Mesodermal cell (in vitro differentiated cells): ENCODE measurements around the gene GSTM2.

Experiments
- H3K27ac ChIP-seq: 2 replicates; pipeline ENCODE4 v1.7.0; 2013; ENCODE audit warnings: mild to moderate bottlenecking, low read depth, low read length, moderate library complexity; ENCODE audit not compliant: severe bottlenecking
- H3K36me3 ChIP-seq: 2 replicates; pipeline ENCODE4 v1.7.1; 2013; ENCODE audit warnings: mild to moderate bottlenecking, low read length, moderate library complexity; ENCODE audit not compliant: control insufficient read depth, insufficient read depth
- H3K4me1 ChIP-seq: one replicate; pipeline ENCODE4 v1.7.1; 2013; ENCODE audit warnings: mild to moderate bottlenecking, low read length; ENCODE audit not compliant: insufficient read depth, control insufficient read depth, poor library complexity, severe bottlenecking
- H3K4me3 ChIP-seq: 2 replicates; pipeline ENCODE4 v1.7.0; 2013; ENCODE audit warnings: low read length, control low read depth, mild to moderate bottlenecking; ENCODE audit not compliant: insufficient read depth, poor library complexity, severe bottlenecking; ENCODE audit errors: extremely low read depth
- H3K9me3 ChIP-seq: 2 replicates; pipeline ENCODE4 v1.7.1; 2013; ENCODE audit warnings: mild to moderate bottlenecking, low read length, moderate library complexity; ENCODE audit not compliant: control insufficient read depth
- WGBS, 2 experiments: methylation state at CpG; one replicate each; pipeline ENCODE4 v1.1.5; 2013; ENCODE audit warnings: missing lambda C conversion rate in 2 of 2; ENCODE audit not compliant: insufficient coverage in 2 of 2; 5-methylcytosine and 5-hydroxymethylcytosine counted together

The GSTM2 gene

GRCh38 chr1:109639841-109640184 lies 28.0 kb upstream of the GSTM2 start:
- Histone ChIP-seq H3K9me3 (no peaks in the 10 kb centered on the region), H3K4me3 (no peak overlapping the region), H3K4me1 (peaks cover 9% of the 10 kb centered on the region), H3K27ac (no peak overlapping the region), H3K36me3 (no peaks in the 10 kb centered on the region)
- WGBS, 2 experiments: 38 to 68% methylated on average over 3 to 6 of the region's 6 CpGs

GRCh38 chr1:109640285-109640865 lies 27.5 kb upstream of the GSTM2 start:
- H3K27ac ChIP-seq: no peak overlapping the region
- WGBS, 2 experiments: 30 to 46% methylated on average over 3 to 4 of the region's 5 CpGs
- H3K4me1 ChIP-seq: peaks cover 9% of the 10 kb centered on the region
- H3K36me3 ChIP-seq: no peaks in the 10 kb centered on the region
- H3K9me3 ChIP-seq: no peaks in the 10 kb centered on the region
- no peak overlapping the region for H3K4me3 ChIP-seq

- H3K27ac ChIP-seq: no peak overlapping the region
- H3K36me3 ChIP-seq: no peaks in the 10 kb centered on the region
- WGBS, 2 experiments: 63 to 80% methylated on average over 1 to 2 of the region's 2 CpGs
- H3K4me1 ChIP-seq: peaks cover 4% of the 10 kb centered on the region
- H3K9me3 ChIP-seq: no peaks in the 10 kb centered on the region
- no peak overlapping the region for H3K4me3 ChIP-seq
These were observed 26.6 kb upstream of the GSTM2 start for GRCh38 chr1:109641078-109641740.

- Histone ChIP-seq H3K4me3 (no peak overlapping the region), H3K27ac (no peak overlapping the region), H3K9me3 (no peaks in the 10 kb centered on the region), H3K4me1 (no peaks in the 10 kb centered on the region), H3K36me3 (no peaks in the 10 kb centered on the region)
- WGBS, 2 experiments: no CpG with 5 or more reads among the region's 2 CpGs
These were observed 26.0 kb upstream of the GSTM2 start for GRCh38 chr1:109641861-109642260.

GRCh38 chr1:109642626-109643025 lies 25.2 kb upstream of the GSTM2 start:
- H3K36me3 ChIP-seq: no peaks in the 10 kb centered on the region
- H3K27ac ChIP-seq: no peak overlapping the region
- H3K9me3 ChIP-seq: no peaks in the 10 kb centered on the region
- H3K4me3 ChIP-seq: no peak overlapping the region
- WGBS, 2 experiments: 60 to 86% methylated on average over 1 of the region's 3 CpGs
- H3K4me1 ChIP-seq: no peaks in the 10 kb centered on the region

GRCh38 chr1:109643385-109644230 lies 24.2 kb upstream of the GSTM2 start:
- no peak overlapping the region for H3K4me3 ChIP-seq
- no peaks in the 10 kb centered on the region for H3K36me3 ChIP-seq
- no peak overlapping the region for H3K27ac ChIP-seq
- H3K9me3 ChIP-seq: no peaks in the 10 kb centered on the region
- H3K4me1 ChIP-seq: no peaks in the 10 kb centered on the region
- WGBS, 2 experiments: 46 to 55% methylated on average over 25 to 32 of the region's 32 CpGs

GRCh38 chr1:109644670-109645069 lies 23.2 kb upstream of the GSTM2 start:
- no peaks in the 10 kb centered on the region for H3K36me3 ChIP-seq
- 96% methylated on average over 4 of the region's 10 CpGs; no CpG with 5 or more reads in 1 of the 2 experiments for WGBS, 2 experiments
- no peaks in the 10 kb centered on the region for H3K9me3 ChIP-seq
- no peaks in the 10 kb centered on the region for H3K4me1 ChIP-seq
- H3K4me3 ChIP-seq: no peak overlapping the region
- no peak overlapping the region for H3K27ac ChIP-seq

GRCh38 chr1:109649491-109649914 lies 18.4 kb upstream of the GSTM2 start:
- no peak overlapping the region for H3K27ac ChIP-seq
- no peaks in the 10 kb centered on the region for H3K4me1 ChIP-seq
- no peaks in the 10 kb centered on the region for H3K36me3 ChIP-seq
- 100% methylated on average over 1 of the region's 4 CpGs; no CpG with 5 or more reads in 1 of the 2 experiments for WGBS, 2 experiments
- no peaks in the 10 kb centered on the region for H3K9me3 ChIP-seq
- no peak overlapping the region for H3K4me3 ChIP-seq

GRCh38 chr1:109650609-109651008 lies 17.2 kb upstream of the GSTM2 start:
- no peaks in the 10 kb centered on the region for H3K9me3 ChIP-seq
- H3K4me1 ChIP-seq: peaks cover 5% of the 10 kb centered on the region
- H3K27ac ChIP-seq: no peak overlapping the region
- 60% methylated on average over 1 of the region's 3 CpGs; no CpG with 5 or more reads in 1 of the 2 experiments for WGBS, 2 experiments
- H3K36me3 ChIP-seq: no peaks in the 10 kb centered on the region
- no peak overlapping the region for H3K4me3 ChIP-seq

- no peaks in the 10 kb centered on the region for H3K36me3 ChIP-seq
- H3K4me3 ChIP-seq: no peak overlapping the region
- no peaks in the 10 kb centered on the region for H3K9me3 ChIP-seq
- peaks cover 5% of the 10 kb centered on the region for H3K4me1 ChIP-seq
- WGBS, 2 experiments: 100% methylated on average over 1 of the region's 2 CpGs
- no peak overlapping the region for H3K27ac ChIP-seq
These were observed 15.5 kb upstream of the GSTM2 start for GRCh38 chr1:109652402-109652801.
